ENCODE data around the gene CTSZ.
"Not testable (repeated sequence)": the region's sequence is repeated elsewhere in the genome, so short reads cannot be mapped to it uniquely, and the experiment has no call there.

Gene CTSZ

DNA sequence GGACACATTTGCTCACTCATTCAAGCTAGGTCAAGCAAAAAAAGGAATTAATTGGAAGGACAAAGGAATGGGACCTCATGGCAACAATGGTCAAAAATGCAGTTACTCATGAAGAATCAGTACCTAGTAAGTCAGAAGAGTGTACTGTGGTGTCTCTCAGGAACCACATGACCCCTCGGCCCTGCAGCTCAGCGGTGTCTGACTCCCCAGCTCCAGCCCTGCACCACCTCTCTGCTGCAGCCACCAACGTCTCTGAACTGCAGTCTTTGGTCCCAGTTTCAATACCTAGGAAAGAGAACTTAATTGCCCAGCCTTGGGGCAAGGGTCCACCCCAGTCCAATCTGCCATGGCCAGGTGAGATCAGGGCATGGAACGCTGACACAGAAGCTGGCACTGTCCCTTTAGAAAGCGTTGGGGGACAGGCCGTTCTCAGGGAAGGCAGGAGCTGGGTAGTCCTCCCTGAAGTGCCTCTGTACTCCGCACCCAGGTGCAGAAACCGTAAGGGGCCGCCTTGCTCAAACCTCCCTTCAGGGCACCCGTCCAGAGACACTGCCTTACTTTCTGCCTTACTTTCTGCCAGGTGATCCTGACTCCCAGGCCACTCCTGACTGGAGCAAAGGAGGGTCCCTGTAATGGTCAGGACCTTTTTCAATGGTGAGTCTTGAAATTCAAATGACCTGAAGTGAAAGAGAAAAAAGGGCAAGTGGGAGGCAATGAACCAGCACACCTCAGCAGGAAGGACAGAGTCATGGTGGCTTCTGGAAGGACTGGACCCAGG lies 39.2 kb downstream of the CTSZ start:
- in situ Hi-C loops (cut with MboI; ENCODE audit: low sequenced_read_pairs): no loop called here
- Histone ChIP-seq H3K4me1 (no peaks in the 10 kb centered on the region), H3K27me3 (ENCODE audit: low read depth) (peaks cover 2% of the 10 kb centered on the region; the same call in 1 of the 2 replicates), H3K4me3 (no peak overlapping the region), H3K9me3 (peaks cover 6% of the 10 kb centered on the region), H3K36me3 (replicated peaks) (no peaks in the 10 kb centered on the region)
- DNase-seq (ENCODE audit: low spot score in 2 of 2): no peak

GRCh38 chr20:58965270-58966064 lies 41.6 kb downstream of the CTSZ start:
- H3K36me3 ChIP-seq (replicated peaks): no peaks in the 10 kb centered on the region
- H3K4me3 ChIP-seq: no peak overlapping the region
- no peak for DNase-seq (ENCODE audit: low spot score in 2 of 2)
- H3K9me3 ChIP-seq: peaks cover 6% of the 10 kb centered on the region
- peaks cover 2% of the 10 kb centered on the region; the same call in 1 of the 2 replicates for H3K27me3 ChIP-seq (ENCODE audit: low read depth)
- in situ Hi-C loops (cut with MboI; ENCODE audit: low sequenced_read_pairs): no loop called here
- H3K4me1 ChIP-seq: no peaks in the 10 kb centered on the region

GRCh38 chr20:58963922-58964321 lies 43.1 kb downstream of the CTSZ start:
- H3K4me1 ChIP-seq; DNase-seq (ENCODE audit: low spot score in 2 of 2); H3K4me3 ChIP-seq; H3K36me3 ChIP-seq (replicated peaks); H3K27me3 ChIP-seq (ENCODE audit: low read depth); in situ Hi-C loops (cut with MboI; ENCODE audit: low sequenced_read_pairs); H3K9me3 ChIP-seq: not testable (repeated sequence)

DNA sequence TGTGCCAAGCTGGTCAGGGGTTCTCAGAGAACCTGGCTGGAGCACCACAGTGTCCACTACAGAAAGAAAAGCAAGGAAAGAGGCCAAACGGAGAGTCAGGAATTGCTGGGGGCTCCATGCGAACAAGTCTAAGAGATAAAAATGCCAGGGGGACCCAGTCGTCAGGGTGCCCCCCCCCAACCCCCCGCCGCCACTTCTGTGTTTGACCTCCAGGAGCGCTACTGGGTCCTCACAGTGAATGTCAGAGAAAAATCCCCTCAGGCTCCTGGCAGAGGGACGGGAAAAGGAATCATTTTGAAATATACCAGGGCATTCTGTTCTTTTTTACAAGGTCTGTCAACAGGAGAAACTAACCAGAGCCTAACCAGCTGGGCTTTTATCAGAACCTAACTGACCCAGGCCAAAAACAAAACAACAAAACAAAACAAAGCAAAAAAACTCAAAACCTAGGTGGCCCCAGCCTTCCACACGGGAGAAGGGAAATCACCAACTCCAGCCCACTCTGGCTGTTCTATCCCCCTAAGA lies 43.9 kb downstream of the CTSZ start:
- no peaks in the 10 kb centered on the region for H3K36me3 ChIP-seq (replicated peaks)
- H3K27me3 ChIP-seq (ENCODE audit: low read depth): no peaks in the 10 kb centered on the region; the same call in 1 of the 2 replicates
- in situ Hi-C loops (cut with MboI; ENCODE audit: low sequenced_read_pairs): no loop called here
- H3K9me3 ChIP-seq: no peaks in the 10 kb centered on the region
- no peak overlapping the region for H3K4me3 ChIP-seq
- DNase-seq (ENCODE audit: low spot score in 2 of 2): no peak
- no peaks in the 10 kb centered on the region for H3K4me1 ChIP-seq

GRCh38 chr20:58959652-58960051 lies 47.4 kb downstream of the CTSZ start:
- Histone ChIP-seq H3K4me1 (no peaks in the 10 kb centered on the region), H3K9me3 (no peaks in the 10 kb centered on the region), H3K4me3 (no peak overlapping the region), H3K27me3 (ENCODE audit: low read depth) (no peaks in the 10 kb centered on the region; the same call in 1 of the 2 replicates), H3K36me3 (replicated peaks) (no peaks in the 10 kb centered on the region)
- no peak for DNase-seq (ENCODE audit: low spot score in 2 of 2)
- in situ Hi-C loops (cut with MboI; ENCODE audit: low sequenced_read_pairs): no loop called here

GRCh38 chr20:58956078-58956477 lies 51.0 kb downstream of the CTSZ start:
- in situ Hi-C loops (cut with MboI; ENCODE audit: low sequenced_read_pairs): no loop called here
- no peak for DNase-seq (ENCODE audit: low spot score in 2 of 2)
- Histone ChIP-seq H3K36me3 (replicated peaks) (no peaks in the 10 kb centered on the region), H3K4me3 (no peak overlapping the region), H3K9me3 (no peaks in the 10 kb centered on the region), H3K4me1 (no peaks in the 10 kb centered on the region), H3K27me3 (ENCODE audit: low read depth) (peaks cover 4% of the 10 kb centered on the region)

- DNase-seq (ENCODE audit: low spot score in 2 of 2): no peak
- in situ Hi-C loops (cut with MboI; ENCODE audit: low sequenced_read_pairs): no loop called here
- no peaks in the 10 kb centered on the region for H3K9me3 ChIP-seq
- H3K27me3 ChIP-seq (ENCODE audit: low read depth): peaks cover 5% of the 10 kb centered on the region
- no peaks in the 10 kb centered on the region for H3K36me3 ChIP-seq (replicated peaks)
- no peak overlapping the region for H3K4me3 ChIP-seq
- no peaks in the 10 kb centered on the region for H3K4me1 ChIP-seq
Observed at GRCh38 chr20:58953050-58953449, 54.0 kb downstream of the CTSZ start.

DNA sequence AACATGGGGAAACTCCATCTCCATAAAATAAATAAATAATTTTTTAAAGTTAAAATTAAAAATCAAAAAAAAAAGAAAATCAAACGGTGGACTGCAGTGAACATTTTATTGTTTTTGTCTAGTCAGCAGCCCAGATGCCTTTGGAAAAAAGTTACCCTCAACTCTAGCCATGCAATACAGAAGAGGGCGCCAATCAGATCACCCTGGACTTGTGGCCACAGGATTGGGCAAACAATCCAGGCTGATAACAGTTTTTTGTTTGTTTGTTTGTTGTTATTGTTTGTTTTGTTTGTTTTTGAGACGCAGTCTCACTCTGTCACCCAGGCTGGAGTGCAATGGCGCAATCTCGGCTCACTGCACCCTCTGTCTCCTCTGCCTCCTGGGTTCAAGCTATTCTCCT lies 56.5 kb downstream of the CTSZ start:
- Histone ChIP-seq H3K4me1 (no peaks in the 10 kb centered on the region), H3K27me3 (ENCODE audit: low read depth) (peaks cover 7% of the 10 kb centered on the region; the same call in 1 of the 2 replicates), H3K36me3 (replicated peaks) (no peaks in the 10 kb centered on the region), H3K9me3 (no peaks in the 10 kb centered on the region), H3K4me3 (no peak overlapping the region)
- no peak for DNase-seq (ENCODE audit: low spot score in 2 of 2)
- in situ Hi-C loops (cut with MboI; ENCODE audit: low sequenced_read_pairs): no loop called here

- DNase-seq (ENCODE audit: low spot score in 2 of 2); H3K9me3 ChIP-seq; in situ Hi-C loops (cut with MboI; ENCODE audit: low sequenced_read_pairs); H3K27me3 ChIP-seq (ENCODE audit: low read depth); H3K4me1 ChIP-seq; H3K36me3 ChIP-seq (replicated peaks); H3K4me3 ChIP-seq: not testable (repeated sequence)
Observed at GRCh38 chr20:58947797-58948388, 59.2 kb downstream of the CTSZ start.

GRCh38 chr20:58945965-58946631 lies 61.0 kb downstream of the CTSZ start:
- H3K9me3 ChIP-seq: no peaks in the 10 kb centered on the region
- DNase-seq (ENCODE audit: low spot score in 2 of 2): no peak
- no peaks in the 10 kb centered on the region for H3K4me1 ChIP-seq
- no peaks in the 10 kb centered on the region for H3K36me3 ChIP-seq (replicated peaks)
- no peak overlapping the region for H3K4me3 ChIP-seq
- peaks cover 5% of the 10 kb centered on the region; the same call in 1 of the 2 replicates for H3K27me3 ChIP-seq (ENCODE audit: low read depth)
- in situ Hi-C loops (cut with MboI; ENCODE audit: low sequenced_read_pairs): no loop called here
